Measurements from ENCODE around the gene TAF6L.

GRCh38 chr11:62724171-62724570 is 47.0 kb upstream of the TAF6L start:
- TF ChIP-seq CTCF (IDR thresholded peaks at IDR 0.05; ENCODE audit: extremely low read depth in 1 of 2, insufficient read depth in 1 of 2, low read depth in 1 of 2, low read length in 2 of 2) (no peak), FOS (IDR thresholded peaks at IDR 0.05; ENCODE audit: borderline replicate concordance, insufficient read depth, low read length) (no peak), POLR2A (IDR thresholded peaks at IDR 0.05; ENCODE audit: low read depth, low read length) (no peak), MYC (IDR thresholded peaks at IDR 0.05; ENCODE audit: low read depth, low read length) (no peak), POLR2AphosphoS5 (IDR thresholded peaks at IDR 0.05; ENCODE audit: insufficient read depth, low read depth, low read length) (no peak)
